ENCODE measurements around the gene ERCC1.

The ERCC1 gene

DNA sequence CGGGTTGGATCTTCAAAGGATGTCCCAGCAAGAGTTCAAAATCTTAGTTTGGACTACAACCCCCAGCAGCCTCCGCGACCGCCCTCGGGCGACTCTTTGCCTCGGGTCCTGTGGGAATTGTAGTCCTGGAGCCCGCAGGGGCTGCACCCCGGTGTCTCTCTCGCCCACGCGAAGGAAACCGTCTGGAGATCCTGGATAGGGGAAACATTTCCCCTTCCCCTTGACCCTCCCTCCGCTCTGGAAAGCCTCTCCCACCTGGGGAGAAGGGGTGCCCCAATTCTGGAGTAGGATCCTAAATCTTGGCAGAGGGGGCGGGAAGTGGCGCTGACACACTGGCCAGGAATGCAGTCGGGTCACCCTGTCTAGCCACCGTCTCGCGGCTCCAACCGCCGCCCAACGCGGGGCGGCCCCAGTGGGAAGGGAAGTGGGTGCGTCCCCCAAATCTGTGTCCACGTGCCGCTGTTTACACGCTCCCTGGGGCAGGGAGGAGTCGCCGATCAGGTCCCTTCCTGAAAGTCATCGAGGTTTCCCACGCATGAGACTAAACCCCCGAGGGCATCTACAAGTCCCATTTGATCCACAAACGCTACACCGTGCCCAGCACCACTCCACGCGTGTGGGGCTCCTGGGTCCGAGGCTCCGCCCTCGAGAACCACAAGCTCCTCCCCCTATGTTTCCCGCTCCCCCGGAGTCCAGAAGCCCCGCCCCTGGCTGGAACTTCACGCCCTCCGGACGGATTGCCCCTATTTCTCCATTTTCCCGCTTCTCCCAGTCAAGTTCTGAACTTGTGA is 18.1 kb downstream of the ERCC1 start:
- Histone ChIP-seq H3K4me3 (ENCODE audit: low read depth, low read length) (peak overlapping the region; percentile 80), H3K79me2 (peaks cover 6% of the 10 kb centered on the region), H3K9ac (peak overlapping the region; percentile 64), H2AFZ (peak overlapping the region; percentile 99), H3K27ac (peak overlapping the region; percentile 99), H3K4me2 (ENCODE audit: low read length) (peak overlapping the region; percentile 59), H3K9me3 (ENCODE audit: control insufficient read depth, low read length) (no peaks in the 10 kb centered on the region), H3K36me3 (ENCODE audit: control insufficient read depth, insufficient read depth, low read length) (no peaks in the 10 kb centered on the region), H3K27me3 (ENCODE audit: control insufficient read depth, insufficient read depth, low read length) (no peaks in the 10 kb centered on the region), H3K4me1 (peaks cover 8% of the 10 kb centered on the region)
- TF ChIP-seq, protein P1, sequence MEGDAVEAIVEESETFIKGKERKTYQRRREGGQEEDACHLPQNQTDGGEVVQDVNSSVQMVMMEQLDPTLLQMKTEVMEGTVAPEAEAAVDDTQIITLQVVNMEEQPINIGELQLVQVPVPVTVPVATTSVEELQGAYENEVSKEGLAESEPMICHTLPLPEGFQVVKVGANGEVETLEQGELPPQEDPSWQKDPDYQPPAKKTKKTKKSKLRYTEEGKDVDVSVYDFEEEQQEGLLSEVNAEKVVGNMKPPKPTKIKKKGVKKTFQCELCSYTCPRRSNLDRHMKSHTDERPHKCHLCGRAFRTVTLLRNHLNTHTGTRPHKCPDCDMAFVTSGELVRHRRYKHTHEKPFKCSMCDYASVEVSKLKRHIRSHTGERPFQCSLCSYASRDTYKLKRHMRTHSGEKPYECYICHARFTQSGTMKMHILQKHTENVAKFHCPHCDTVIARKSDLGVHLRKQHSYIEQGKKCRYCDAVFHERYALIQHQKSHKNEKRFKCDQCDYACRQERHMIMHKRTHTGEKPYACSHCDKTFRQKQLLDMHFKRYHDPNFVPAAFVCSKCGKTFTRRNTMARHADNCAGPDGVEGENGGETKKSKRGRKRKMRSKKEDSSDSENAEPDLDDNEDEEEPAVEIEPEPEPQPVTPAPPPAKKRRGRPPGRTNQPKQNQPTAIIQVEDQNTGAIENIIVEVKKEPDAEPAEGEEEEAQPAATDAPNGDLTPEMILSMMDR (IDR thresholded peaks at IDR 0.05) = no peak

DNA sequence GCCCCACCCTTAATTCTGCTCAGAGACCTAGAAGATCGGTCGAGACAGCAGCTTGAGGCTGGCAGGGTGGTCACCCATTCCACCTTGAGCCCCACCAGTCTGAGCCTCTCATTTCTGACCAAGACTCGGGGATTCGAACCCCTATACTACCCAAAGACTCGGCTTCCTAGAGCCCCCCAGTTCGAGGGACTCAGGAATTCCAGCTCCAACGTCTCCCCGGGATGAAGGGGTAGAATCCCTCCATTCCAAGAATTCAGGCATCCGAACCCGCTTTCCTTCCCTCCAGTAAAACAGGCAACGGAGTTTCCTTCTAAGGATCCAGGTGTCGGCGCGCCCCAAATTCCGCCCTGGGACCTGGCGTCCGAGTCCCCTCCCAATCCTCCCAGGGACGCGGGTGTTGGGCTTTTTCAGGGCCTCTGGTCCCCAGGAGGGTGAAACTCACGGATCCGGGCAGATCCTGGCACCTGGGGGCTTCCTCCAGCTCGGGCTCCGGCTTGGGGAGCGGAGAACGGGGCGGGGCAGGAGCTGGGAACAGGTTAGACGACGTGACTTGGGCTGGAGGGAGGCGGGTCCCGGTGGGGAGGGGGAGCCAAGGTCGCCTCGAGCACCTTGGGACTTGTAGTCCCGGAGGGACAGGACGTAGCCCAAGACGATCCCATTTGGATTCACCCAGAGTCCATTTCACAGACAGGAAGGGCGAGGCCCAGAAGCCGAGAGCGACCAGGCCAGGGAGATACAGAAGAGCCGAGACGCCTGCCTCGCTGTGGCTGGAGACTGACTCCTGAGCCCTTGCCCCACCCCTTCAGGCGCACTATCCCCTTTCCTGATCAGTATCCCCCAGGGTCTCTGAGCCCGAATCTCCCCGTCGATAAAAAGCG is 18.9 kb downstream of the ERCC1 start, which contains the start of gene PPP1R13L:
Gene PPP1R13L (minus strand): TSS at position 513 of the 878 bp plus-strand sequence. CDS start 6,751 bp downstream, outside the sequence.
- Histone ChIP-seq H3K4me2 (ENCODE audit: low read length) (peak within 1 kb of the TSS; percentile 59), H3K4me1 (peaks cover 8% of the 10 kb centered on the region), H3K79me2 (peaks cover 6% of the 10 kb centered on the region)

DNA sequence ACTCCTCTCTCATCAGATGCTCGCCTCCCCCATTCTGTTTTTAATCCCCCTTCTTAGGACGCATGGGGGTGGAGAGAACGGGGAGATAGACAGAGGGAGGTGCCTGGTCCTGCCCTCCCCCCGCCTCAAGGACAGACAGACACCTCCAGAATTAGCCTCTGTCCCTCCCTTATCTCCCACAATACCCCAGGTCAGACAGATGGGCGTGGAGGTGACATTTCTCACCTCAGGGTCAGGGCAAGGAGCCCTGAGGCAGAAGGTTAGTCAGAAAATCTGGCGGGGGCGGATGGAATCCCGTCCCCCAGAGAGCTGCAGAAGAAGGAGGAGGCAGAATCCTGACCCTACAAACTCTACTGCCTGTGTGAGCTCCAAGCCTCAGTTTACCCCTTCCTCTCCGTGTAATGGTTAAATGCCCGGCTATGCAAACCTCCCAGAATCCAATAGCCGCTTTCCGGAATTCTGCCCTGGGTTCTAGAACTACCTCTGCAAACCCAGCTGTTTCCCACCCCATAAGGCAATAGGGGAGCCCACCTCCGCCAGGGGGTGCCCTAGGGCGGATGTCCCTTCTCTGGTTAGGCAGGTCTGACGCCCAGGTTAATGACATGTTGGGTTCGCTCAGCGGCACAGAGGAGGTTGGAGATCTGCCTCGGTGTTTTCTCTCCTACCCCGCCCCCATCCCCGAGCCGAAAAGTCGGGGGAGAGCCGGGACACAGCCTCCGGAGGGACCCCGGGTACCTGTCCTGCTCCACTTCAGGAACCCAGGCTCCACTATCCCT is 19.7 kb downstream of the ERCC1 start:
- Histone ChIP-seq H3K9ac (peak overlapping the region; percentile 22), H3K4me3 (ENCODE audit: low read depth, low read length) (peak overlapping the region; percentile 80), H3K27ac (peak overlapping the region; percentile 99), H3K79me2 (peaks cover 6% of the 10 kb centered on the region), H3K9me3 (ENCODE audit: control insufficient read depth, low read length) (no peaks in the 10 kb centered on the region), H3K4me2 (ENCODE audit: low read length) (peak overlapping the region; percentile 59), H2AFZ (peak overlapping the region; percentile 99), H3K27me3 (ENCODE audit: control insufficient read depth, insufficient read depth, low read length) (no peaks in the 10 kb centered on the region), H3K36me3 (ENCODE audit: control insufficient read depth, insufficient read depth, low read length) (no peaks in the 10 kb centered on the region), H3K4me1 (peaks cover 8% of the 10 kb centered on the region)
- TF ChIP-seq, protein P1 (IDR thresholded peaks at IDR 0.05) = peak; percentile 70

More for the DNA sequence above, 18.9 kb downstream of the ERCC1 start, which contains the start of gene PPP1R13L:
- H3K27me3 ChIP-seq (ENCODE audit: control insufficient read depth, insufficient read depth, low read length) = no peaks in the 10 kb centered on the region
- H3K27ac ChIP-seq = peak within 1 kb of the TSS; percentile 99
- peak within 1 kb of the TSS; percentile 99 for H2AFZ ChIP-seq
- TF ChIP-seq, protein P1 (IDR thresholded peaks at IDR 0.05) = no peak
- no peaks in the 10 kb centered on the region for H3K36me3 ChIP-seq (ENCODE audit: control insufficient read depth, insufficient read depth, low read length)
- peak within 1 kb of the TSS; percentile 64 for H3K9ac ChIP-seq
- no peaks in the 10 kb centered on the region for H3K9me3 ChIP-seq (ENCODE audit: control insufficient read depth, low read length)
- peak within 1 kb of the TSS; percentile 80 for H3K4me3 ChIP-seq (ENCODE audit: low read depth, low read length)

DNA sequence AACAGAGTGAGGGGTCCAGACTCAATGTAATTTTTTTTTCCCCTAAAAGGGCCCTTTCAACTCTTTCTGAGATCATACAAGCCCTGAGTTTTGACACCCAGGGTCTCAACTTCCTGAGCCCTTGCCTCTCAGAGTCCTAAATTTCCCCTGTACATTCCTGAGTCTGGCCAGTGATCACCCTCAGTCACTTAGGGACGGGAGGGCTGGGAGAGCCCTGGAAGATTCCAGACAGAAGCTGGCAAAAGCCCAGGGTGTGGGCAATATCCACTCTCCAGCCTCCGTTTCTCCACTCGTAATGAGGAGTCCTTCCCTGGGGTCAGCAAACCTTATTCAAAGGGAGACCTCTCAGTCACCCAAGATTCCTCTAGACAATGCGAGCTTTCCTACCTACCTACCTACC is 20.4 kb downstream of the ERCC1 start:
- Histone ChIP-seq H3K27ac (no peak overlapping the region), H3K9me3 (ENCODE audit: control insufficient read depth, low read length) (no peaks in the 10 kb centered on the region), H3K79me2 (peaks cover 6% of the 10 kb centered on the region), H3K36me3 (ENCODE audit: control insufficient read depth, insufficient read depth, low read length) (no peaks in the 10 kb centered on the region), H3K4me3 (ENCODE audit: low read depth, low read length) (no peak overlapping the region), H3K9ac (no peak overlapping the region), H2AFZ (no peak overlapping the region), H3K4me1 (peaks cover 8% of the 10 kb centered on the region), H3K27me3 (ENCODE audit: control insufficient read depth, insufficient read depth, low read length) (no peaks in the 10 kb centered on the region), H3K4me2 (ENCODE audit: low read length) (no peak overlapping the region)
- TF ChIP-seq, protein P1 (IDR thresholded peaks at IDR 0.05) = no peak
